Measurements from ENCODE around the gene PAX2. TPM values are rescaled to one million over a fixed set of nuclear protein-coding genes. Genes with fewer than 3 reads are reported as not detected.
A peak's percentile ranks its signal among the peaks of the same experiment; 100 is the strongest.

PAX2 gene
- total RNA-seq, 1 experiment from 2014 or later, result not detected

GRCh38 chr10:100734295-100735086, 10.9 kb upstream of the PAX2 start:
- Histone ChIP-seq H3K9ac (ENCODE audit: extremely low read depth, insufficient read length, low read length) (no peak overlapping the region), H3K79me2 (ENCODE audit: insufficient read depth, low read length) (no peaks in the 10 kb centered on the region), H3K23me2 (ENCODE audit: insufficient read length, low read depth, low read length, poor library complexity, severe bottlenecking) (no peaks in the 10 kb centered on the region), H4K8ac (replicated peaks; ENCODE audit: insufficient read length, low read depth, low read length) (no peak overlapping the region), H3K18ac (ENCODE audit: insufficient read length, low read depth, low read length) (no peak overlapping the region), H3K9me3 (ENCODE audit: control insufficient read depth, low read depth, low read length) (no peaks in the 10 kb centered on the region), H2AK5ac (ENCODE audit: insufficient read length, low read length) (no peak overlapping the region), H3K4me1 (ENCODE audit: insufficient read depth, low read length) (no peaks in the 10 kb centered on the region), H3K14ac (ENCODE audit: insufficient read depth, low read length) (no peak overlapping the region), H3K27me3 (ENCODE audit: insufficient read depth, low read length) (peaks cover 98% of the 10 kb centered on the region), H2AFZ (ENCODE audit: low read length) (no peak overlapping the region), H2BK20ac (ENCODE audit: low read depth, low read length, poor library complexity, severe bottlenecking) (no peak overlapping the region), H2BK120ac (ENCODE audit: low read depth, low read length, poor library complexity, severe bottlenecking) (no peak overlapping the region), H4K91ac (ENCODE audit: insufficient read length, low read depth, low read length) (no peak overlapping the region), H2BK15ac (ENCODE audit: low read depth, low read length) (no peak overlapping the region), H3K4me2 (ENCODE audit: insufficient read depth, insufficient read length, low read length) (no peak overlapping the region), H2BK5ac (ENCODE audit: insufficient read length, low read length) (no peak overlapping the region), H3K23ac (ENCODE audit: insufficient read length, low read depth, low read length) (no peak overlapping the region), H3K27ac (ENCODE audit: insufficient read length, low read depth, low read length) (no peak overlapping the region), H3K56ac (ENCODE audit: insufficient read length, low read depth, low read length) (no peak overlapping the region), H4K20me1 (ENCODE audit: control insufficient read depth, insufficient read depth, insufficient read length) (no peaks in the 10 kb centered on the region), H2BK12ac (ENCODE audit: insufficient read length, low read depth, low read length) (no peak overlapping the region), H4K5ac (ENCODE audit: insufficient read length, low read depth, low read length) (no peak overlapping the region), H3K4ac (ENCODE audit: low read depth, low read length) (no peak overlapping the region), H3T11ph (ENCODE audit: low read length) (no peak overlapping the region), H3K79me1 (ENCODE audit: insufficient read depth, low read depth, low read length, poor library complexity, severe bottlenecking) (no peaks in the 10 kb centered on the region)
- no CpG with 5 or more reads among the region's 7 CpGs for whole genome bisulfite sequencing (ENCODE audit: extremely low coverage, insufficient read length, low lambda C conversion rate)
- Mint-ChIP-seq H3K36me3 (ENCODE audit: insufficient read depth in 1 of 3, low read depth in 3 of 3) (no peaks in the 10 kb centered on the region; a peak in 1 of 7 replicates), H3K9me3 (peaks cover 0 to 10% of the 10 kb centered on the region in 2 experiments; a peak in 2 of 5 replicates), H3K4me3 (peak overlapping the region in 1 of 2 experiments; percentile 57; a peak in 2 of 5 replicates), H3K27me3 (ENCODE audit: low read depth) (peaks cover 100% of the 10 kb centered on the region), H3K4me1 (peaks cover 28 to 58% of the 10 kb centered on the region in 2 experiments), H3K27ac (no peak overlapping the region)
- TF ChIP-seq CTCF (conservative IDR thresholded peaks at IDR 0.05), result no peak
- no peak for DNase-seq
